ENCODE data around the gene TUBGCP4. TPM values are rescaled to one million over a fixed set of nuclear protein-coding genes. Genes with fewer than 3 reads are reported as not detected.

TUBGCP4 gene
- total RNA-seq, 1 experiment from 2014 or later = 38.6 TPM

DNA sequence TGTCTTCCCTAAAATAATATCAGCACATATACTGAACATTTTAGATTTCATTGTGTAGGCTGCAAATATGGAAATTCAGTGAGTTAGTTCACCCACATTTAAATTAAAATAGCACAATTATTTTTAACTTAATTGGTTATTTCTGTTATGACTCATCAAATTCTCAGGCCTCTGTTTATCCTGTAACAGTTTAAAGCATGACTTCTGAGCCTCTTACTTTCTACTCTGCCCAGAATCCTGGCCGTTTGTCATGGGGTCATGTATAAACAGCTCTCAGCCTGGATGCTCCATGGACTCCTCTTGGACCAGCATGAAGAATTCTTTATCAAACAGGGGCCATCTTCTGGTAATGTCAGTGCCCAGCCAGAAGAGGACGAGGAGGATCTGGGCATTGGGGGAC lies 12.2 kb downstream of the TUBGCP4 start:
- Histone ChIP-seq H3K36me3 (ENCODE audit: control insufficient read depth in 1 of 2, insufficient read depth in 2 of 2, low read length in 2 of 2) (peaks cover 40 to 46% of the 10 kb centered on the region in 2 experiments), H2AFZ (ENCODE audit: low read depth, low read length, poor library complexity, severe bottlenecking) (no peak overlapping the region), H4K20me1 (ENCODE audit: insufficient read depth) (no peaks in the 10 kb centered on the region), H3K4me3 (replicated peaks in 1 of 2; ENCODE audit: low read depth in 1 of 2, low read length in 2 of 2) (no peak overlapping the region), H3K27me3 (ENCODE audit: insufficient read depth, low read length) (no peaks in the 10 kb centered on the region), H3K27ac (ENCODE audit: low read depth, low read length) (no peak overlapping the region), H3K9me2 (ENCODE audit: insufficient read depth) (no peaks in the 10 kb centered on the region), H3K4me1 (ENCODE audit: control insufficient read depth in 1 of 2, insufficient read depth in 2 of 2, low read length in 2 of 2) (no peaks in the 10 kb centered on the region), H3K4me2 (ENCODE audit: low read length) (no peak overlapping the region), H3K9me3 (ENCODE audit: control insufficient read depth in 1 of 2, insufficient read depth in 1 of 2, low read depth in 1 of 2, low read length in 2 of 2) (no peaks in the 10 kb centered on the region), H3K9ac (ENCODE audit: low read length) (no peak overlapping the region), H3K79me2 (ENCODE audit: insufficient read depth, low read length) (peaks cover 9% of the 10 kb centered on the region)
- CTCF ChIA-PET = no interaction called here
- TF ChIP-seq, protein P1, sequence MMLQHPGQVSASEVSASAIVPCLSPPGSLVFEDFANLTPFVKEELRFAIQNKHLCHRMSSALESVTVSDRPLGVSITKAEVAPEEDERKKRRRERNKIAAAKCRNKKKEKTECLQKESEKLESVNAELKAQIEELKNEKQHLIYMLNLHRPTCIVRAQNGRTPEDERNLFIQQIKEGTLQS (IDR thresholded peaks at IDR 0.05) = no peak
- TF ChIP-seq POLR2A (IDR thresholded peaks at IDR 0.05; ENCODE audit: borderline replicate concordance, extremely low read depth, insufficient read depth, insufficient read length) (no peak), TCF7L2 (IDR thresholded peaks at IDR 0.05; ENCODE audit: borderline replicate concordance, extremely low read depth, insufficient read depth, insufficient read length) (no peak), ELF1 (IDR thresholded peaks at IDR 0.05; ENCODE audit: borderline replicate concordance, low read depth) (no peak), SIN3A (IDR thresholded peaks at IDR 0.05; ENCODE audit: low read depth) (no peak), EZH2 (IDR thresholded peaks at IDR 0.05) (no peak), FOSL1 (IDR thresholded peaks at IDR 0.05; ENCODE audit: low read depth) (no peak), JUND (IDR thresholded peaks at IDR 0.05) (no peak)
- TF ChIP-seq, protein P2, sequence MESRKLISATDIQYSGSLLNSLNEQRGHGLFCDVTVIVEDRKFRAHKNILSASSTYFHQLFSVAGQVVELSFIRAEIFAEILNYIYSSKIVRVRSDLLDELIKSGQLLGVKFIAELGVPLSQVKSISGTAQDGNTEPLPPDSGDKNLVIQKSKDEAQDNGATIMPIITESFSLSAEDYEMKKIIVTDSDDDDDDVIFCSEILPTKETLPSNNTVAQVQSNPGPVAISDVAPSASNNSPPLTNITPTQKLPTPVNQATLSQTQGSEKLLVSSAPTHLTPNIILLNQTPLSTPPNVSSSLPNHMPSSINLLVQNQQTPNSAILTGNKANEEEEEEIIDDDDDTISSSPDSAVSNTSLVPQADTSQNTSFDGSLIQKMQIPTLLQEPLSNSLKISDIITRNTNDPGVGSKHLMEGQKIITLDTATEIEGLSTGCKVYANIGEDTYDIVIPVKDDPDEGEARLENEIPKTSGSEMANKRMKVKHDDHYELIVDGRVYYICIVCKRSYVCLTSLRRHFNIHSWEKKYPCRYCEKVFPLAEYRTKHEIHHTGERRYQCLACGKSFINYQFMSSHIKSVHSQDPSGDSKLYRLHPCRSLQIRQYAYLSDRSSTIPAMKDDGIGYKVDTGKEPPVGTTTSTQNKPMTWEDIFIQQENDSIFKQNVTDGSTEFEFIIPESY (IDR thresholded peaks at IDR 0.05; ENCODE audit: extremely low read depth, insufficient replicate concordance, low read length) = no peak
- TF ChIP-seq, protein P3, sequence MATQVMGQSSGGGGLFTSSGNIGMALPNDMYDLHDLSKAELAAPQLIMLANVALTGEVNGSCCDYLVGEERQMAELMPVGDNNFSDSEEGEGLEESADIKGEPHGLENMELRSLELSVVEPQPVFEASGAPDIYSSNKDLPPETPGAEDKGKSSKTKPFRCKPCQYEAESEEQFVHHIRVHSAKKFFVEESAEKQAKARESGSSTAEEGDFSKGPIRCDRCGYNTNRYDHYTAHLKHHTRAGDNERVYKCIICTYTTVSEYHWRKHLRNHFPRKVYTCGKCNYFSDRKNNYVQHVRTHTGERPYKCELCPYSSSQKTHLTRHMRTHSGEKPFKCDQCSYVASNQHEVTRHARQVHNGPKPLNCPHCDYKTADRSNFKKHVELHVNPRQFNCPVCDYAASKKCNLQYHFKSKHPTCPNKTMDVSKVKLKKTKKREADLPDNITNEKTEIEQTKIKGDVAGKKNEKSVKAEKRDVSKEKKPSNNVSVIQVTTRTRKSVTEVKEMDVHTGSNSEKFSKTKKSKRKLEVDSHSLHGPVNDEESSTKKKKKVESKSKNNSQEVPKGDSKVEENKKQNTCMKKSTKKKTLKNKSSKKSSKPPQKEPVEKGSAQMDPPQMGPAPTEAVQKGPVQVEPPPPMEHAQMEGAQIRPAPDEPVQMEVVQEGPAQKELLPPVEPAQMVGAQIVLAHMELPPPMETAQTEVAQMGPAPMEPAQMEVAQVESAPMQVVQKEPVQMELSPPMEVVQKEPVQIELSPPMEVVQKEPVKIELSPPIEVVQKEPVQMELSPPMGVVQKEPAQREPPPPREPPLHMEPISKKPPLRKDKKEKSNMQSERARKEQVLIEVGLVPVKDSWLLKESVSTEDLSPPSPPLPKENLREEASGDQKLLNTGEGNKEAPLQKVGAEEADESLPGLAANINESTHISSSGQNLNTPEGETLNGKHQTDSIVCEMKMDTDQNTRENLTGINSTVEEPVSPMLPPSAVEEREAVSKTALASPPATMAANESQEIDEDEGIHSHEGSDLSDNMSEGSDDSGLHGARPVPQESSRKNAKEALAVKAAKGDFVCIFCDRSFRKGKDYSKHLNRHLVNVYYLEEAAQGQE (IDR thresholded peaks at IDR 0.05; ENCODE audit: low read depth) = no peak
- TF ChIP-seq, protein P4, sequence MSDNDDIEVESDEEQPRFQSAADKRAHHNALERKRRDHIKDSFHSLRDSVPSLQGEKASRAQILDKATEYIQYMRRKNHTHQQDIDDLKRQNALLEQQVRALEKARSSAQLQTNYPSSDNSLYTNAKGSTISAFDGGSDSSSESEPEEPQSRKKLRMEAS (IDR thresholded peaks at IDR 0.05) = no peak
- TF ChIP-seq, protein P5, sequence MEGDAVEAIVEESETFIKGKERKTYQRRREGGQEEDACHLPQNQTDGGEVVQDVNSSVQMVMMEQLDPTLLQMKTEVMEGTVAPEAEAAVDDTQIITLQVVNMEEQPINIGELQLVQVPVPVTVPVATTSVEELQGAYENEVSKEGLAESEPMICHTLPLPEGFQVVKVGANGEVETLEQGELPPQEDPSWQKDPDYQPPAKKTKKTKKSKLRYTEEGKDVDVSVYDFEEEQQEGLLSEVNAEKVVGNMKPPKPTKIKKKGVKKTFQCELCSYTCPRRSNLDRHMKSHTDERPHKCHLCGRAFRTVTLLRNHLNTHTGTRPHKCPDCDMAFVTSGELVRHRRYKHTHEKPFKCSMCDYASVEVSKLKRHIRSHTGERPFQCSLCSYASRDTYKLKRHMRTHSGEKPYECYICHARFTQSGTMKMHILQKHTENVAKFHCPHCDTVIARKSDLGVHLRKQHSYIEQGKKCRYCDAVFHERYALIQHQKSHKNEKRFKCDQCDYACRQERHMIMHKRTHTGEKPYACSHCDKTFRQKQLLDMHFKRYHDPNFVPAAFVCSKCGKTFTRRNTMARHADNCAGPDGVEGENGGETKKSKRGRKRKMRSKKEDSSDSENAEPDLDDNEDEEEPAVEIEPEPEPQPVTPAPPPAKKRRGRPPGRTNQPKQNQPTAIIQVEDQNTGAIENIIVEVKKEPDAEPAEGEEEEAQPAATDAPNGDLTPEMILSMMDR (IDR thresholded peaks at IDR 0.05 in 2 of 3, conservative IDR thresholded peaks at IDR 0.05 in 1 of 3; ENCODE audit: borderline replicate concordance in 1 of 3, insufficient read depth in 1 of 3, low read depth in 2 of 3, low read length in 2 of 3) = no peak
- ATAC-seq (no peak), DNase-seq (ENCODE audit: low read depth, low spot score) (no peak)
- POLR2A ChIA-PET = no interaction called here
- BruUV-seq (replicated peaks) = no TSS peak
- intact Hi-C loops (cut with micrococcal nuclease) = no loop called here
- RAD21 ChIA-PET (ENCODE audit: low non-redundant PET in 1 of 2, low total read pairs in 2 of 2, uncharacterized antibody in 2 of 2, unreplicated experiment in 2 of 2) = no interaction called here
